Smooth muscle cell (in vitro differentiated cells): ENCODE data around the gene CNTNAP3. TPM values are rescaled to one million over a fixed set of nuclear protein-coding genes. Genes with fewer than 3 reads are reported as not detected.
"Not testable (repeated sequence)": the region's sequence is repeated elsewhere in the genome, so short reads cannot be mapped to it uniquely, and the experiment has no call there.

ENCODE experiments used
- DNase-seq: peaks from one replicate; lab custom pipeline; 2025; ENCODE audit not compliant: unreplicated experiment; lab: John Stamatoyannopoulos, UW
- H2AFZ ChIP-seq: fragments of 200-600 bp; sonication (generic); 2 replicates; pipeline ENCODE4 v1.6.0; 2016; ENCODE audit warnings: antibody characterized with exemption, low read depth, mild to moderate bottlenecking
- H3F3A ChIP-seq: fragments of 200-600 bp; sonication (generic); 2 replicates; pipeline ENCODE4 v1.6.0; 2017; ENCODE audit warnings: antibody characterized with exemption, low read depth
- H3K27ac ChIP-seq: fragments of 200-600 bp; sonication (generic); 2 replicates; pipeline ENCODE4 v1.5.1; 2016; ENCODE audit warnings: low read depth, mild to moderate bottlenecking
- H3K27me3 ChIP-seq: fragments of 200-600 bp; sonication (generic); 2 replicates; pipeline ENCODE4 v1.6.1; 2016; ENCODE audit warnings: low read depth, mild to moderate bottlenecking
- H3K36me3 ChIP-seq: fragments of 200-600 bp; sonication (generic); 2 replicates; pipeline ENCODE4 v1.5.1; 2016; ENCODE audit warnings: low read depth
- H3K4me1 ChIP-seq: fragments of 200-600 bp; sonication (generic); 2 replicates; pipeline ENCODE4 v1.5.1; 2016; ENCODE audit warnings: low read depth
- H3K4me2 ChIP-seq: fragments of 200-600 bp; sonication (generic); 2 replicates; pipeline ENCODE4 v1.6.0; 2016; ENCODE audit warnings: mild to moderate bottlenecking
- H3K4me3 ChIP-seq: fragments of 200-600 bp; sonication (generic); 2 replicates; pipeline ENCODE4 v1.5.1; 2016; ENCODE audit warnings: mild to moderate bottlenecking
- H3K79me2 ChIP-seq: fragments of 200-600 bp; sonication (generic); 2 replicates; pipeline ENCODE4 v1.6.0; 2016; ENCODE audit warnings: low read depth, mild to moderate bottlenecking
- H3K9ac ChIP-seq: fragments of 200-600 bp; sonication (generic); 2 replicates; pipeline ENCODE4 v1.6.0; 2016; ENCODE audit warnings: low read depth
- H3K9me3 ChIP-seq: fragments of 200-600 bp; sonication (generic); replicated peaks from 2 replicates; pipeline ENCODE4 v1.5.1; 2016; ENCODE audit warnings: low read depth
- H4K20me1 ChIP-seq: fragments of 200-600 bp; sonication (generic); 2 replicates; pipeline ENCODE4 v1.6.0; 2016; ENCODE audit warnings: low read depth
- WGBS: methylation state at CpG from one replicate; pipeline ENCODE4 v1.1.7; 2016; ENCODE audit warnings: low lambda C conversion rate; 5-methylcytosine and 5-hydroxymethylcytosine counted together
- polyA plus RNA-seq: library from polyadenylated mRNA; unstranded; fragments of >200 nt; fragmentation: Nextera tagmentation; extraction: Ambion mirVana; gene quantifications from 2 replicates; pipeline ENCODE4 v1.2.1, GENCODE V29; 2016
- total RNA-seq: library from RNA; depleted of rRNA; stranded (reverse); fragments of >200 nt; gene quantifications from 2 replicates; pipeline ENCODE4 v1.2.3, GENCODE V29; 2014

CNTNAP3 gene
- total and polyA plus RNA-seq, 2 experiments from 2014 or later: 0.03 to 5.8 TPM

DNA sequence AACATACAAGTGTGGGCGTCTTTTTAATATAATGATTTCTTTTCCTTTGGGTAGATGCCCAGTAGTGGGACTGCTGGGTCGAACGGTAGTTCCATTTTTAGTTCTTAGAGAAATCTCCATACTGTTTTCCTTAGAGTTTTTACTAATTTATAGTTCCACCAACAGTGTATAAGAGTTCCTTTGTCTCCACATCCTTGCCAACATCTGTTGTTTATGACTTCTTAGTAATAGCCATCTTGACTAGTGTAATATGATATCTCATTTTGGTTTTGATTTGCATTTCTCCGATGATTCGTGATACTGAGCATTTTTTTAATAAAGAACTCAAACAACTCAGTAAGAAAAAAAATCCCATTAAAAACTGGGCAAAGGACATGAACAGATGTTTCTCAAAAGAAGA is 225.0 kb downstream of the CNTNAP3 start:
- not testable (repeated sequence) for DNase-seq, H3K27ac ChIP-seq, H3K79me2 ChIP-seq, H3K36me3 ChIP-seq, H3K4me2 ChIP-seq, H3K4me1 ChIP-seq, H3F3A ChIP-seq, H3K4me3 ChIP-seq, H3K9me3 ChIP-seq, H3K27me3 ChIP-seq, H4K20me1 ChIP-seq, H2AFZ ChIP-seq, H3K9ac ChIP-seq
- WGBS: 93% methylated on average over 5 of the region's 5 CpGs

- H3K9me3 ChIP-seq, H3K4me2 ChIP-seq, H3K4me1 ChIP-seq, DNase-seq, H4K20me1 ChIP-seq, H3K79me2 ChIP-seq, H3F3A ChIP-seq, H3K27ac ChIP-seq, H3K36me3 ChIP-seq, H3K9ac ChIP-seq, H2AFZ ChIP-seq, H3K4me3 ChIP-seq, H3K27me3 ChIP-seq: not testable (repeated sequence)
- WGBS: 89% methylated on average over 8 of the region's 8 CpGs
Observed at GRCh38 chr9:39054453-39054852, 233.5 kb downstream of the CNTNAP3 start.

GRCh38 chr9:39046833-39047232 is 241.1 kb downstream of the CNTNAP3 start:
- not testable (repeated sequence) for H3K4me3 ChIP-seq, H3K36me3 ChIP-seq, H3K27me3 ChIP-seq, H2AFZ ChIP-seq, H4K20me1 ChIP-seq, H3K4me2 ChIP-seq, DNase-seq, H3K4me1 ChIP-seq, H3K79me2 ChIP-seq, H3K9me3 ChIP-seq, H3K27ac ChIP-seq, H3F3A ChIP-seq, H3K9ac ChIP-seq
- 38% methylated on average over 3 of the region's 3 CpGs for WGBS

DNA sequence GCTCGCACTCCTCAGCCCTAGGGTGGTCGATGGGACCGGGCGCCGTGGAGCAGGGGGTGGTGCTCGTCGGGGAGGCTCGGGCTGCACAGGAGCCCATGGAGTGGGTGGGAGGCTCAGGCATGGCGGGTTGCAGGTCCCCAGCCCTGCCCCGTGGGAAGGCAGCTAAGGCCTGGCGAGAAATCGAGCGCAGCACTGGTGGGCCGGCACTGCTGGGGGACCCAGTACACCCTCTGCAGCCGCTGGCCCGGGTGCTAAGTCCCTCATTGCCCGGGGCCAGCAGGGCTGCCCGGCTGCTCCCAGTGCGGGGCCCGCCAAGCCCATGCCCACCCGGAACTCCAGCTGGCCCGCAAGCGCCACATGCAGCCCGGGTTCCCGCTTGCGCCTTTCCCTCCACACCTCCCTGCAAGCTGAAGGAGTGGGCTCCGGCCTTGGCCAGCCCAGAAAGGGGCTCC is 245.6 kb downstream of the CNTNAP3 start:
- not testable (repeated sequence) for H2AFZ ChIP-seq, H3K36me3 ChIP-seq, DNase-seq, H3K27me3 ChIP-seq, H3F3A ChIP-seq, H3K9ac ChIP-seq, H3K27ac ChIP-seq, H3K9me3 ChIP-seq, H3K4me2 ChIP-seq, H3K79me2 ChIP-seq, H3K4me1 ChIP-seq, H4K20me1 ChIP-seq, H3K4me3 ChIP-seq
- 87% methylated on average over 22 of the region's 27 CpGs for WGBS

GRCh38 chr9:39041774-39042173 is 246.2 kb downstream of the CNTNAP3 start:
- not testable (repeated sequence) for H3K9me3 ChIP-seq, H3K4me3 ChIP-seq, H3K9ac ChIP-seq, H3K27ac ChIP-seq, H3K79me2 ChIP-seq, DNase-seq, H3K27me3 ChIP-seq, H3K4me1 ChIP-seq, H4K20me1 ChIP-seq, H3K36me3 ChIP-seq, H3F3A ChIP-seq, H2AFZ ChIP-seq, H3K4me2 ChIP-seq
- 85% methylated on average over 10 of the region's 10 CpGs for WGBS

DNA sequence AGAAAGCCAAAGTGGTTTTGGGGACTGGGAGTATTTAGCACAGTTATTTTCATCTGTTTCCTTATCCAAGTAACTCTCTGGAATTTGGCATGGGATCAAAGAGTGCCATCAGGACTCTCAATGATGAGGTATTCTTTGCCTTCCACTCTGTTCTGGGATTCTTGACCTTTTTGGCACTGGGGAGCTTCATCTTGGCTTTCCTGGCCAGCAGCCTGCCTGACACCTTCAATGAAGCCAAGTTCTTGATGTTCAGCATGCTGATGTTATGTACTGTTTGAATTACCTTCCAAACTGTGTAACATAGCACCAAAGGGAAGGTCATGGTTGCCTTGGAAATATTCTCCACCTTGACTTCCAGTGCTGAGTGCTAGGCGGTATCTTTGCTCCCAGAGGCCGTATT is 248.8 kb downstream of the CNTNAP3 start:
- H3K4me2 ChIP-seq, H3K4me3 ChIP-seq, H3K27ac ChIP-seq, H3K79me2 ChIP-seq, H3K9ac ChIP-seq, H3K4me1 ChIP-seq, H3K9me3 ChIP-seq, H4K20me1 ChIP-seq, H3K36me3 ChIP-seq, H3F3A ChIP-seq, DNase-seq, H2AFZ ChIP-seq, H3K27me3 ChIP-seq: not testable (repeated sequence)
- WGBS: 64% methylated on average over 2 of the region's 2 CpGs

DNA sequence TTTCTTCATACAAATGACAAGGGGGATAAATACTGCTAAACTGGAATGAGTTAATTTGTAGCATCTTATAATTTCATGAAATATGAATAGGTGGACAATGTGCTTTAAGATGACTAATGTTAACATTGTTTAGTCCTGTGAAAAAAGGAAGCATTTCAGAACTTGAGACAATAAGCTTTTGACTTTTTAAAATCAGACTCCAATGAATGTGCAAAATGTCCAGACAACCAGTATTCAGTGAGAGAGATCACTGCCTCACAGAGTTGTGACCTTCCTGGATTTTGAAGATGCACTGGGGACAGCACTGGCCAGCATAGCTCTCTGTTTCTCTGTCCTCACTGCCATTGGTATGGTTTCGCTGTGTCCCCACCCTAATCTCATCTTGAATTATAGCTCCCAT is 249.7 kb downstream of the CNTNAP3 start:
- not testable (repeated sequence) for H3K4me3 ChIP-seq, H3K79me2 ChIP-seq, H3K4me1 ChIP-seq, H3K27ac ChIP-seq, H3K9ac ChIP-seq, H3K36me3 ChIP-seq, H3K27me3 ChIP-seq, H3K9me3 ChIP-seq, H2AFZ ChIP-seq, DNase-seq, H3F3A ChIP-seq, H3K4me2 ChIP-seq, H4K20me1 ChIP-seq
- 88% methylated on average over 1 of the region's 1 CpG for WGBS

DNA sequence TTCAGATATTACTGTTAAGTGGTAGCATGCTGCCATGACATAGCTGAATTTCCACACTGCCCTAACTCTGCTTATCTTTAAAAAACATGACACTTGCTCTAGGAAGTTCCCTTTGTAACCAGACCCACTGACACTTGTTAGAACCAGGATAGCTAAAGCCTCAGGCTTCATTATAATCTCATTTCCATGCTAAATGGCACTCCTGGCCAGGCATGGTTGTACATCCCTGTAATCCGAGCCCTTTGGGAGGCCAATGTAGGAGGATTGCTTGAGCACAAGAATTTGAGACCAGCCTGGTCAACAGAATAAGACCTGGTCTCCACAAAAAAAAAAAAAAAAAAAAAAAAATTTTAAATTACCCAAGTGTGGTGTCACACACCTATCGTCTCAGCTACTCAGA is 254.1 kb downstream of the CNTNAP3 start:
- H3K36me3 ChIP-seq, H3K9ac ChIP-seq, H3K79me2 ChIP-seq, H3K9me3 ChIP-seq, H2AFZ ChIP-seq, DNase-seq, H3K4me1 ChIP-seq, H4K20me1 ChIP-seq, H3K4me2 ChIP-seq, H3K4me3 ChIP-seq, H3K27ac ChIP-seq, H3F3A ChIP-seq, H3K27me3 ChIP-seq: not testable (repeated sequence)
- 71% methylated on average over 2 of the region's 2 CpGs for WGBS
